HG03439 (cell line): ENCODE data around the gene MEGF6.

Source experiments
- ATAC-seq: cut with Tn5 transposase; IDR thresholded peaks from one replicate; pipeline ENCODE4 v1.9.1; 2021; ENCODE audit warnings: mild to moderate bottlenecking, moderate library complexity; ENCODE audit not compliant: unreplicated experiment

Gene MEGF6

GRCh38 chr1:3645666-3646355 is 34.5 kb upstream of the MEGF6 start:
- no peak for ATAC-seq

- ATAC-seq = no peak
These were observed 33.9 kb upstream of the MEGF6 start for GRCh38 chr1:3645247-3645646.

- no peak for ATAC-seq
These were observed 33.0 kb upstream of the MEGF6 start for GRCh38 chr1:3644273-3644672.

GRCh38 chr1:3642919-3643675 is 31.8 kb upstream of the MEGF6 start:
- ATAC-seq = no peak

- no peak for ATAC-seq
These were observed 30.5 kb upstream of the MEGF6 start for GRCh38 chr1:3641816-3642215.

- no peak for ATAC-seq
These were observed 29.9 kb upstream of the MEGF6 start for GRCh38 chr1:3641046-3641760.

GRCh38 chr1:3640121-3640837 is 29.0 kb upstream of the MEGF6 start:
- ATAC-seq = no peak

GRCh38 chr1:3639397-3639911 is 28.1 kb upstream of the MEGF6 start:
- no peak for ATAC-seq

- no peak for ATAC-seq
These were observed 27.4 kb upstream of the MEGF6 start for GRCh38 chr1:3638676-3639075.

GRCh38 chr1:3638027-3638426 is 26.7 kb upstream of the MEGF6 start:
- ATAC-seq = no peak

GRCh38 chr1:3636531-3636930 is 25.2 kb upstream of the MEGF6 start:
- ATAC-seq = no peak

GRCh38 chr1:3636080-3636479 is 24.8 kb upstream of the MEGF6 start:
- no peak for ATAC-seq

GRCh38 chr1:3634059-3634800 is 22.9 kb upstream of the MEGF6 start:
- no peak for ATAC-seq

GRCh38 chr1:3633344-3634058 is 22.2 kb upstream of the MEGF6 start:
- no peak for ATAC-seq

- no peak for ATAC-seq
These were observed 21.5 kb upstream of the MEGF6 start for GRCh38 chr1:3632716-3633343.

GRCh38 chr1:3632298-3632697 is 21.0 kb upstream of the MEGF6 start:
- no peak for ATAC-seq

GRCh38 chr1:3631320-3632260 is 20.3 kb upstream of the MEGF6 start:
- no peak for ATAC-seq

- ATAC-seq = no peak
These were observed 19.6 kb upstream of the MEGF6 start for GRCh38 chr1:3630914-3631313.
